ENCODE measurements around the gene IL34.

- peak; percentile 21 to 86 (median 83) for TF ChIP-seq CTCF (IDR thresholded peaks at IDR 0.05)
- TF ChIP-seq POLR2A (IDR thresholded peaks at IDR 0.05), result no peak
- TF ChIP-seq EP300 (IDR thresholded peaks at IDR 0.05), result no peak
Observed at GRCh38 chr16:70679671-70680494, 33.5 kb downstream of the IL34 start.
